ENCODE results near the gene PLA2G7. TPM values are rescaled to one million over a fixed set of nuclear protein-coding genes. Genes with fewer than 3 reads are reported as not detected.

The PLA2G7 gene
- total and polyA plus RNA-seq, 2 of the 4 experiments (the other 2 are of a cell fraction) = not detected

DNA sequence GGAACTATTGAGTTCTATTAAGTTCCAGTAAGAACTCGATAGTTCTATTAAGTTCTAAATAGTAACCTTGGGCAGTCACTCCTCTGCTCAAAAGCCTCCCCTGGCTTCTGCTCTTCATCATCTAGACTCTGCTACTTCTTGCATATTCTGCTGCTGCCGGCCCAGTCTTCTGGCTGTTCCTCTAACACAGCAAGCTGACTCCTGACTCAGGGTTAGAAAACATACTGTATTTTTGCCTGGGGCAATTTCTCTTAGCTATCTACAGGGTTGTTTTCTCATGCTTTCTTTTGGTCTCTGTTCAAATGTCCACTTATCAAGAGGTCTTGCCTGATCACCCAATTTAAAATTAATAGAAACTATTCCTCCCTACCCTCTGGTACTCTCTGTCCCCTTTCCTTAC is 67.8 kb downstream of the PLA2G7 start:
- ATAC-seq (ENCODE audit: low read depth) (no peak), DNase-seq (no peak)
- no peak overlapping the region for H3K23ac ChIP-seq (ENCODE audit: low read depth, low read length)
- H2AK5ac ChIP-seq (ENCODE audit: low read depth, low read length) = no peak overlapping the region
- H3K36me3 ChIP-seq (ENCODE audit: control insufficient read depth, insufficient read depth, low read length) = no peaks in the 10 kb centered on the region
- dilution Hi-C loops (cut with HindIII; ENCODE audit: low sequenced_read_pairs, unreplicated experiment) (no loop called here), in situ Hi-C loops (cut with MboI; ENCODE audit: low sequenced_read_pairs) (no loop called here), intact Hi-C loops (cut with micrococcal nuclease) (no loop called here)
- H4K91ac ChIP-seq (ENCODE audit: insufficient read depth, low read depth, low read length) = no peak overlapping the region
- H4K5ac ChIP-seq (ENCODE audit: low read depth, low read length) = no peak overlapping the region
- H3K9me3 ChIP-seq (ENCODE audit: control insufficient read depth, insufficient read depth, low read length) = no peaks in the 10 kb centered on the region
- H3K9me1 ChIP-seq (ENCODE audit: insufficient read depth, low read length) = no peaks in the 10 kb centered on the region
- no peak overlapping the region for H2BK5ac ChIP-seq (ENCODE audit: low read depth, low read length, poor library complexity, severe bottlenecking)
- H3K4ac ChIP-seq (ENCODE audit: low read depth, low read length) = no peak overlapping the region
- no peak overlapping the region for H3K27ac ChIP-seq (ENCODE audit: insufficient read depth, low read length)
- ChIA-PET POLR2A (ENCODE audit: unreplicated experiment) (no interaction called here), CTCF (no interaction called here)
- no peaks in the 10 kb centered on the region for H3K79me1 ChIP-seq (ENCODE audit: low read depth in 1 of 2, low read length in 2 of 2)
- no peak overlapping the region for H2BK120ac ChIP-seq (ENCODE audit: low read depth, low read length)
- TF ChIP-seq CHD1 (IDR thresholded peaks at IDR 0.05; ENCODE audit: low read depth, low read length) (no peak), SMC3 (IDR thresholded peaks at IDR 0.05; ENCODE audit: low read depth, low read length) (no peak), FOS (IDR thresholded peaks at IDR 0.05; ENCODE audit: low read depth, low read length) (no peak), BHLHE40 (IDR thresholded peaks at IDR 0.05; ENCODE audit: low read depth, low read length) (no peak), RCOR1 (IDR thresholded peaks at IDR 0.05; ENCODE audit: insufficient replicate concordance, low read length) (no peak), POLR2A (IDR thresholded peaks at IDR 0.05; ENCODE audit: low read depth, low read length) (no peak), RFX5 (IDR thresholded peaks at IDR 0.05; ENCODE audit: low read depth, low read length) (no peak)
- TF ChIP-seq, protein P1, sequence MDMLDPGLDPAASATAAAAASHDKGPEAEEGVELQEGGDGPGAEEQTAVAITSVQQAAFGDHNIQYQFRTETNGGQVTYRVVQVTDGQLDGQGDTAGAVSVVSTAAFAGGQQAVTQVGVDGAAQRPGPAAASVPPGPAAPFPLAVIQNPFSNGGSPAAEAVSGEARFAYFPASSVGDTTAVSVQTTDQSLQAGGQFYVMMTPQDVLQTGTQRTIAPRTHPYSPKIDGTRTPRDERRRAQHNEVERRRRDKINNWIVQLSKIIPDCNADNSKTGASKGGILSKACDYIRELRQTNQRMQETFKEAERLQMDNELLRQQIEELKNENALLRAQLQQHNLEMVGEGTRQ (IDR thresholded peaks at IDR 0.05; ENCODE audit: low read depth, low read length) = no peak
- TF ChIP-seq, protein P2, sequence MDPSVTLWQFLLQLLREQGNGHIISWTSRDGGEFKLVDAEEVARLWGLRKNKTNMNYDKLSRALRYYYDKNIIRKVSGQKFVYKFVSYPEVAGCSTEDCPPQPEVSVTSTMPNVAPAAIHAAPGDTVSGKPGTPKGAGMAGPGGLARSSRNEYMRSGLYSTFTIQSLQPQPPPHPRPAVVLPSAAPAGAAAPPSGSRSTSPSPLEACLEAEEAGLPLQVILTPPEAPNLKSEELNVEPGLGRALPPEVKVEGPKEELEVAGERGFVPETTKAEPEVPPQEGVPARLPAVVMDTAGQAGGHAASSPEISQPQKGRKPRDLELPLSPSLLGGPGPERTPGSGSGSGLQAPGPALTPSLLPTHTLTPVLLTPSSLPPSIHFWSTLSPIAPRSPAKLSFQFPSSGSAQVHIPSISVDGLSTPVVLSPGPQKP (IDR thresholded peaks at IDR 0.05; ENCODE audit: borderline replicate concordance, low read depth, low read length) = no peak
- TF ChIP-seq, protein P3, sequence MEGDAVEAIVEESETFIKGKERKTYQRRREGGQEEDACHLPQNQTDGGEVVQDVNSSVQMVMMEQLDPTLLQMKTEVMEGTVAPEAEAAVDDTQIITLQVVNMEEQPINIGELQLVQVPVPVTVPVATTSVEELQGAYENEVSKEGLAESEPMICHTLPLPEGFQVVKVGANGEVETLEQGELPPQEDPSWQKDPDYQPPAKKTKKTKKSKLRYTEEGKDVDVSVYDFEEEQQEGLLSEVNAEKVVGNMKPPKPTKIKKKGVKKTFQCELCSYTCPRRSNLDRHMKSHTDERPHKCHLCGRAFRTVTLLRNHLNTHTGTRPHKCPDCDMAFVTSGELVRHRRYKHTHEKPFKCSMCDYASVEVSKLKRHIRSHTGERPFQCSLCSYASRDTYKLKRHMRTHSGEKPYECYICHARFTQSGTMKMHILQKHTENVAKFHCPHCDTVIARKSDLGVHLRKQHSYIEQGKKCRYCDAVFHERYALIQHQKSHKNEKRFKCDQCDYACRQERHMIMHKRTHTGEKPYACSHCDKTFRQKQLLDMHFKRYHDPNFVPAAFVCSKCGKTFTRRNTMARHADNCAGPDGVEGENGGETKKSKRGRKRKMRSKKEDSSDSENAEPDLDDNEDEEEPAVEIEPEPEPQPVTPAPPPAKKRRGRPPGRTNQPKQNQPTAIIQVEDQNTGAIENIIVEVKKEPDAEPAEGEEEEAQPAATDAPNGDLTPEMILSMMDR (conservative IDR thresholded peaks at IDR 0.05; ENCODE audit: low read depth, low read length) = no peak
- H3K4me3 ChIP-seq (ENCODE audit: insufficient read depth, low read depth, low read length) = no peak overlapping the region
- no peaks in the 10 kb centered on the region for H4K20me1 ChIP-seq (ENCODE audit: insufficient read depth, low read length)
- H3K18ac ChIP-seq (ENCODE audit: low read depth, low read length) = no peak overlapping the region
- no peak overlapping the region for H3K14ac ChIP-seq (replicated peaks; ENCODE audit: low read depth, low read length)
- no peaks in the 10 kb centered on the region for H3K4me1 ChIP-seq (ENCODE audit: control insufficient read depth, insufficient read depth, low read length)
- no peak overlapping the region for H2BK15ac ChIP-seq (ENCODE audit: low read depth, low read length)
- no peak overlapping the region for H3K56ac ChIP-seq (ENCODE audit: extremely low read depth, insufficient read depth, low read length)
- no CpG with 5 or more reads among the region's 2 CpGs for WGBS, 2 experiments (ENCODE audit: extremely low coverage in 2 of 2, insufficient read length in 1 of 2)
- H2AFZ ChIP-seq (replicated peaks; ENCODE audit: low read length, poor library complexity) = no peak overlapping the region
- H3K9ac ChIP-seq (ENCODE audit: low read depth, low read length) = no peak overlapping the region
- no peak overlapping the region for H2BK20ac ChIP-seq (ENCODE audit: low read depth, low read length)
- BruUV-seq (replicated peaks) = no TSS peak
- H3K27me3 ChIP-seq (ENCODE audit: control insufficient read depth, insufficient read depth, low read length) = no peaks in the 10 kb centered on the region
- H2AK9ac ChIP-seq (replicated peaks; ENCODE audit: low read depth, low read length, poor library complexity) = no peak overlapping the region
- H3K4me2 ChIP-seq (ENCODE audit: low read depth, low read length) = no peak overlapping the region
- H4K8ac ChIP-seq (ENCODE audit: low read depth in 2 of 2, low read length in 2 of 2) = no peak overlapping the region

Measured in IMR-90 (cell line).